WTC11 (cell line): ENCODE measurements around the gene WDR27. TPM values are rescaled to one million over a fixed set of nuclear protein-coding genes. Genes with fewer than 3 reads are reported as not detected.

Experiments
- ATAC-seq: fragments of 200-7000 bp; cut with Tn5 transposase; 2 replicates; pipeline ENCODE4 v1.10.0; 2021; ENCODE audit warnings: mild to moderate bottlenecking, moderate library complexity
- CTCF ChIA-PET: fragments of 300-600 bp; sonication (Branson Sonifier 250); formaldehyde crosslinking; loops from one replicate; lab custom pipeline; 2021; ENCODE audit warnings: antibody characterized with exemption; lab: Charles Lee
- POLR2A ChIA-PET: fragments of 350-600 bp; sonication (Branson Sonifier 250); formaldehyde crosslinking; loops from one replicate; lab custom pipeline; 2021; ENCODE audit warnings: antibody characterized with exemption; lab: Charles Lee
- DNase-seq: peaks from one replicate; pipeline ENCODE4 v3.0.0; 2021; ENCODE audit warnings: low spot score
- H3K27ac Mint-ChIP-seq: 2 replicates; pipeline ENCODE4 v1.8.0; 2021; ENCODE audit warnings: mixed read lengths
- H3K27me3 Mint-ChIP-seq: 2 replicates; pipeline ENCODE4 v1.8.0; 2021; ENCODE audit warnings: low read depth, mild to moderate bottlenecking, moderate library complexity, mixed read lengths
- H3K36me3 Mint-ChIP-seq: 2 replicates; pipeline ENCODE4 v1.8.0; 2021; ENCODE audit warnings: mixed read lengths
- H3K4me1 Mint-ChIP-seq: 2 replicates; pipeline ENCODE4 v1.8.0; 2022; ENCODE audit warnings: mixed read lengths
- H3K4me3 Mint-ChIP-seq: 2 replicates; pipeline ENCODE4 v1.8.0; 2021; ENCODE audit warnings: mild to moderate bottlenecking, moderate library complexity, mixed read lengths
- H3K9me3 Mint-ChIP-seq: 2 replicates; pipeline ENCODE4 v1.8.0; 2021; ENCODE audit warnings: mixed read lengths
- ATF1 ChIP-seq: sonication (generic); formaldehyde crosslinking; IDR thresholded peaks from 2 replicates; pipeline ENCODE4 v1.8.1; 2023; ENCODE audit warnings: mild to moderate bottlenecking, moderate library complexity, missing genetic modification reagents
- HMGA2 ChIP-seq: fragments of 250-450 bp; sonication (Bioruptor Pico); IDR thresholded peaks from 2 replicates; pipeline ENCODE4 v1.4.0; 2021; ENCODE audit warnings: mild to moderate bottlenecking, moderate library complexity
- JUN ChIP-seq: sonication (generic); formaldehyde crosslinking; IDR thresholded peaks from 2 replicates; pipeline ENCODE4 v1.8.0; 2023; ENCODE audit warnings: mild to moderate bottlenecking, missing genetic modification reagents
- MYBL2 ChIP-seq: sonication (generic); formaldehyde crosslinking; IDR thresholded peaks from 2 replicates; pipeline ENCODE4 v1.8.1; 2023; ENCODE audit warnings: mild to moderate bottlenecking, moderate library complexity, missing genetic modification reagents
- NFATC4 ChIP-seq: fragments of 250-450 bp; sonication (Bioruptor Pico); IDR thresholded peaks from 2 replicates; pipeline ENCODE4 v1.9.0; 2021; ENCODE audit warnings: mild to moderate bottlenecking
- NR2C2 ChIP-seq: sonication (generic); formaldehyde crosslinking; IDR thresholded peaks from 2 replicates; pipeline ENCODE4 v1.8.0; 2022; ENCODE audit warnings: mild to moderate bottlenecking, missing genetic modification reagents
- ZBTB21 ChIP-seq: sonication (generic); formaldehyde crosslinking; IDR thresholded peaks from 2 replicates; pipeline ENCODE4 v1.8.1; 2023; ENCODE audit warnings: mild to moderate bottlenecking, missing genetic modification reagents, borderline replicate concordance
- ZNF121 ChIP-seq: sonication (generic); formaldehyde crosslinking; IDR thresholded peaks from 2 replicates; pipeline ENCODE4 v1.8.0; 2023; ENCODE audit warnings: missing genetic modification reagents
- ZNF416 ChIP-seq: fragments of 250-450 bp; sonication (Bioruptor Pico); IDR thresholded peaks from 2 replicates; pipeline ENCODE4 v1.9.0; 2021; ENCODE audit warnings: mild to moderate bottlenecking, inconsistent platforms
- total RNA-seq: library from RNA; stranded (reverse); gene quantifications from 3 replicates; pipeline ENCODE4 v1.2.3, GENCODE V29; 2021
- TF ChIP-seq, protein P1 (sequence below): sonication (generic); formaldehyde crosslinking; conservative IDR thresholded peaks from 2 replicates; pipeline ENCODE4 v1.8.1; 2022; ENCODE audit warnings: mild to moderate bottlenecking, missing genetic modification reagents
- TF ChIP-seq, protein P2 (sequence below): sonication (generic); formaldehyde crosslinking; IDR thresholded peaks from 2 replicates; pipeline ENCODE4 v1.8.0; 2022; ENCODE audit warnings: mild to moderate bottlenecking, missing genetic modification reagents
- TF ChIP-seq, protein P3 (sequence below): sonication (generic); formaldehyde crosslinking; IDR thresholded peaks from 2 replicates; pipeline ENCODE4 v1.8.1; 2023; ENCODE audit warnings: mild to moderate bottlenecking, missing genetic modification reagents
- TF ChIP-seq, protein P4 (sequence below): sonication (generic); formaldehyde crosslinking; IDR thresholded peaks from 2 replicates; pipeline ENCODE4 v1.8.0; 2023; ENCODE audit warnings: missing genetic modification reagents
- TF ChIP-seq, protein P5 (sequence below): sonication (generic); formaldehyde crosslinking; IDR thresholded peaks from 2 replicates; pipeline ENCODE4 v1.8.1; 2023; ENCODE audit warnings: mild to moderate bottlenecking, missing genetic modification reagents, moderate library complexity
- TF ChIP-seq, protein P6 (sequence below): sonication (generic); formaldehyde crosslinking; IDR thresholded peaks from 2 replicates; pipeline ENCODE4 v1.8.0; 2023; ENCODE audit warnings: missing genetic modification reagents, mild to moderate bottlenecking, borderline replicate concordance
- TF ChIP-seq, protein P7 (sequence below): sonication (generic); formaldehyde crosslinking; IDR thresholded peaks from 2 replicates; pipeline ENCODE4 v1.8.0; 2022; ENCODE audit warnings: missing genetic modification reagents
- TF ChIP-seq, protein P8 (sequence below): sonication (generic); formaldehyde crosslinking; IDR thresholded peaks from 2 replicates; pipeline ENCODE4 v1.8.1; 2022; ENCODE audit warnings: mild to moderate bottlenecking, missing genetic modification reagents, moderate library complexity, borderline replicate concordance
- TF ChIP-seq, protein P9 (sequence below): sonication (generic); formaldehyde crosslinking; IDR thresholded peaks from 2 replicates; pipeline ENCODE4 v1.8.1; 2023; ENCODE audit warnings: mild to moderate bottlenecking, missing genetic modification reagents, borderline replicate concordance

The WDR27 gene
- total RNA-seq, 1 experiment from 2014 or later: 126 TPM

DNA sequence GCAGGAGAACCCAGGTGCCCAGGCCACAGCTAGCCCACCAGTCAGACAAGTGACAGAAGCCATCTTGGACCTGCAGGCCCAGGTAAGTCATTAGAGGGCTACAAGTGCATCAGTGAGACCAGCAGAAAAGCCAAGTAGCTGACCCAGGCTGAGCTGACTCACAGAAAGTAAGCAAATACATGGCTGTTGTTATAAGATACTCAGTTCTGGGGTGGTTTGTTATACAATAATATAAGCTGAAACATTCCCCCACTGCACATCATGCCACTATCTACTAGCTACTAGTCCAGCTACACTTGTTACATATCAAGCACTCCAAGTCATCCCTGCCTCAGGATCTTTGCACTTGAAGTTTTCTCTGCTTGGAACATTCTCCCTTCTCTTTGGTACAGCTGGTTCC is 39.5 kb upstream of the WDR27 start:
- Mint-ChIP-seq H3K4me3 (no peak overlapping the region), H3K27ac (no peak overlapping the region), H3K4me1 (peaks cover 5% of the 10 kb centered on the region), H3K9me3 (peaks cover 5% of the 10 kb centered on the region; the same call in 1 of the 2 replicates), H3K27me3 (peaks cover 8% of the 10 kb centered on the region), H3K36me3 (no peaks in the 10 kb centered on the region)
- ATAC-seq (no peak), DNase-seq (no peak)
- TF ChIP-seq ZNF121 (CRISPR knock-in tag): no peak
- TF ChIP-seq, protein P1, sequence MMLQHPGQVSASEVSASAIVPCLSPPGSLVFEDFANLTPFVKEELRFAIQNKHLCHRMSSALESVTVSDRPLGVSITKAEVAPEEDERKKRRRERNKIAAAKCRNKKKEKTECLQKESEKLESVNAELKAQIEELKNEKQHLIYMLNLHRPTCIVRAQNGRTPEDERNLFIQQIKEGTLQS (CRISPR knock-in tag): no peak
- TF ChIP-seq, protein P2, sequence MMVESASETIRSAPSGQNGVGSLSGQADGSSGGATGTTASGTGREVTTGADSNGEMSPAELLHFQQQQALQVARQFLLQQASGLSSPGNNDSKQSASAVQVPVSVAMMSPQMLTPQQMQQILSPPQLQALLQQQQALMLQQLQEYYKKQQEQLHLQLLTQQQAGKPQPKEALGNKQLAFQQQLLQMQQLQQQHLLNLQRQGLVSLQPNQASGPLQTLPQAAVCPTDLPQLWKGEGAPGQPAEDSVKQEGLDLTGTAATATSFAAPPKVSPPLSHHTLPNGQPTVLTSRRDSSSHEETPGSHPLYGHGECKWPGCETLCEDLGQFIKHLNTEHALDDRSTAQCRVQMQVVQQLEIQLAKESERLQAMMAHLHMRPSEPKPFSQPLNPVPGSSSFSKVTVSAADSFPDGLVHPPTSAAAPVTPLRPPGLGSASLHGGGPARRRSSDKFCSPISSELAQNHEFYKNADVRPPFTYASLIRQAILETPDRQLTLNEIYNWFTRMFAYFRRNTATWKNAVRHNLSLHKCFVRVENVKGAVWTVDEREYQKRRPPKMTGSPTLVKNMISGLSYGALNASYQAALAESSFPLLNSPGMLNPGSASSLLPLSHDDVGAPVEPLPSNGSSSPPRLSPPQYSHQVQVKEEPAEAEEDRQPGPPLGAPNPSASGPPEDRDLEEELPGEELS: no peak
- TF ChIP-seq, protein P3, sequence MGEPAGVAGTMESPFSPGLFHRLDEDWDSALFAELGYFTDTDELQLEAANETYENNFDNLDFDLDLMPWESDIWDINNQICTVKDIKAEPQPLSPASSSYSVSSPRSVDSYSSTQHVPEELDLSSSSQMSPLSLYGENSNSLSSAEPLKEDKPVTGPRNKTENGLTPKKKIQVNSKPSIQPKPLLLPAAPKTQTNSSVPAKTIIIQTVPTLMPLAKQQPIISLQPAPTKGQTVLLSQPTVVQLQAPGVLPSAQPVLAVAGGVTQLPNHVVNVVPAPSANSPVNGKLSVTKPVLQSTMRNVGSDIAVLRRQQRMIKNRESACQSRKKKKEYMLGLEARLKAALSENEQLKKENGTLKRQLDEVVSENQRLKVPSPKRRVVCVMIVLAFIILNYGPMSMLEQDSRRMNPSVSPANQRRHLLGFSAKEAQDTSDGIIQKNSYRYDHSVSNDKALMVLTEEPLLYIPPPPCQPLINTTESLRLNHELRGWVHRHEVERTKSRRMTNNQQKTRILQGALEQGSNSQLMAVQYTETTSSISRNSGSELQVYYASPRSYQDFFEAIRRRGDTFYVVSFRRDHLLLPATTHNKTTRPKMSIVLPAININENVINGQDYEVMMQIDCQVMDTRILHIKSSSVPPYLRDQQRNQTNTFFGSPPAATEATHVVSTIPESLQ (CRISPR knock-in tag): no peak
- TF ChIP-seq, protein P4, sequence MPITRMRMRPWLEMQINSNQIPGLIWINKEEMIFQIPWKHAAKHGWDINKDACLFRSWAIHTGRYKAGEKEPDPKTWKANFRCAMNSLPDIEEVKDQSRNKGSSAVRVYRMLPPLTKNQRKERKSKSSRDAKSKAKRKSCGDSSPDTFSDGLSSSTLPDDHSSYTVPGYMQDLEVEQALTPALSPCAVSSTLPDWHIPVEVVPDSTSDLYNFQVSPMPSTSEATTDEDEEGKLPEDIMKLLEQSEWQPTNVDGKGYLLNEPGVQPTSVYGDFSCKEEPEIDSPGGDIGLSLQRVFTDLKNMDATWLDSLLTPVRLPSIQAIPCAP: no peak
- TF ChIP-seq NFATC4 (CRISPR knock-in tag): no peak
- TF ChIP-seq ATF1 (CRISPR knock-in tag): no peak
- TF ChIP-seq ZNF416 (CRISPR knock-in tag): no peak
- no peak for TF ChIP-seq ZBTB21
- TF ChIP-seq MYBL2: no peak
- TF ChIP-seq, protein P5, sequence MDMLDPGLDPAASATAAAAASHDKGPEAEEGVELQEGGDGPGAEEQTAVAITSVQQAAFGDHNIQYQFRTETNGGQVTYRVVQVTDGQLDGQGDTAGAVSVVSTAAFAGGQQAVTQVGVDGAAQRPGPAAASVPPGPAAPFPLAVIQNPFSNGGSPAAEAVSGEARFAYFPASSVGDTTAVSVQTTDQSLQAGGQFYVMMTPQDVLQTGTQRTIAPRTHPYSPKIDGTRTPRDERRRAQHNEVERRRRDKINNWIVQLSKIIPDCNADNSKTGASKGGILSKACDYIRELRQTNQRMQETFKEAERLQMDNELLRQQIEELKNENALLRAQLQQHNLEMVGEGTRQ (CRISPR knock-in tag): no peak
- no peak for TF ChIP-seq HMGA2 (CRISPR knock-in tag)
- TF ChIP-seq NR2C2 (CRISPR knock-in tag): no peak
- TF ChIP-seq, protein P6, sequence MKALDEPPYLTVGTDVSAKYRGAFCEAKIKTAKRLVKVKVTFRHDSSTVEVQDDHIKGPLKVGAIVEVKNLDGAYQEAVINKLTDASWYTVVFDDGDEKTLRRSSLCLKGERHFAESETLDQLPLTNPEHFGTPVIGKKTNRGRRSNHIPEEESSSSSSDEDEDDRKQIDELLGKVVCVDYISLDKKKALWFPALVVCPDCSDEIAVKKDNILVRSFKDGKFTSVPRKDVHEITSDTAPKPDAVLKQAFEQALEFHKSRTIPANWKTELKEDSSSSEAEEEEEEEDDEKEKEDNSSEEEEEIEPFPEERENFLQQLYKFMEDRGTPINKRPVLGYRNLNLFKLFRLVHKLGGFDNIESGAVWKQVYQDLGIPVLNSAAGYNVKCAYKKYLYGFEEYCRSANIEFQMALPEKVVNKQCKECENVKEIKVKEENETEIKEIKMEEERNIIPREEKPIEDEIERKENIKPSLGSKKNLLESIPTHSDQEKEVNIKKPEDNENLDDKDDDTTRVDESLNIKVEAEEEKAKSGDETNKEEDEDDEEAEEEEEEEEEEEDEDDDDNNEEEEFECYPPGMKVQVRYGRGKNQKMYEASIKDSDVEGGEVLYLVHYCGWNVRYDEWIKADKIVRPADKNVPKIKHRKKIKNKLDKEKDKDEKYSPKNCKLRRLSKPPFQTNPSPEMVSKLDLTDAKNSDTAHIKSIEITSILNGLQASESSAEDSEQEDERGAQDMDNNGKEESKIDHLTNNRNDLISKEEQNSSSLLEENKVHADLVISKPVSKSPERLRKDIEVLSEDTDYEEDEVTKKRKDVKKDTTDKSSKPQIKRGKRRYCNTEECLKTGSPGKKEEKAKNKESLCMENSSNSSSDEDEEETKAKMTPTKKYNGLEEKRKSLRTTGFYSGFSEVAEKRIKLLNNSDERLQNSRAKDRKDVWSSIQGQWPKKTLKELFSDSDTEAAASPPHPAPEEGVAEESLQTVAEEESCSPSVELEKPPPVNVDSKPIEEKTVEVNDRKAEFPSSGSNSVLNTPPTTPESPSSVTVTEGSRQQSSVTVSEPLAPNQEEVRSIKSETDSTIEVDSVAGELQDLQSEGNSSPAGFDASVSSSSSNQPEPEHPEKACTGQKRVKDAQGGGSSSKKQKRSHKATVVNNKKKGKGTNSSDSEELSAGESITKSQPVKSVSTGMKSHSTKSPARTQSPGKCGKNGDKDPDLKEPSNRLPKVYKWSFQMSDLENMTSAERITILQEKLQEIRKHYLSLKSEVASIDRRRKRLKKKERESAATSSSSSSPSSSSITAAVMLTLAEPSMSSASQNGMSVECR (CRISPR knock-in tag): no peak
- TF ChIP-seq, protein P7, sequence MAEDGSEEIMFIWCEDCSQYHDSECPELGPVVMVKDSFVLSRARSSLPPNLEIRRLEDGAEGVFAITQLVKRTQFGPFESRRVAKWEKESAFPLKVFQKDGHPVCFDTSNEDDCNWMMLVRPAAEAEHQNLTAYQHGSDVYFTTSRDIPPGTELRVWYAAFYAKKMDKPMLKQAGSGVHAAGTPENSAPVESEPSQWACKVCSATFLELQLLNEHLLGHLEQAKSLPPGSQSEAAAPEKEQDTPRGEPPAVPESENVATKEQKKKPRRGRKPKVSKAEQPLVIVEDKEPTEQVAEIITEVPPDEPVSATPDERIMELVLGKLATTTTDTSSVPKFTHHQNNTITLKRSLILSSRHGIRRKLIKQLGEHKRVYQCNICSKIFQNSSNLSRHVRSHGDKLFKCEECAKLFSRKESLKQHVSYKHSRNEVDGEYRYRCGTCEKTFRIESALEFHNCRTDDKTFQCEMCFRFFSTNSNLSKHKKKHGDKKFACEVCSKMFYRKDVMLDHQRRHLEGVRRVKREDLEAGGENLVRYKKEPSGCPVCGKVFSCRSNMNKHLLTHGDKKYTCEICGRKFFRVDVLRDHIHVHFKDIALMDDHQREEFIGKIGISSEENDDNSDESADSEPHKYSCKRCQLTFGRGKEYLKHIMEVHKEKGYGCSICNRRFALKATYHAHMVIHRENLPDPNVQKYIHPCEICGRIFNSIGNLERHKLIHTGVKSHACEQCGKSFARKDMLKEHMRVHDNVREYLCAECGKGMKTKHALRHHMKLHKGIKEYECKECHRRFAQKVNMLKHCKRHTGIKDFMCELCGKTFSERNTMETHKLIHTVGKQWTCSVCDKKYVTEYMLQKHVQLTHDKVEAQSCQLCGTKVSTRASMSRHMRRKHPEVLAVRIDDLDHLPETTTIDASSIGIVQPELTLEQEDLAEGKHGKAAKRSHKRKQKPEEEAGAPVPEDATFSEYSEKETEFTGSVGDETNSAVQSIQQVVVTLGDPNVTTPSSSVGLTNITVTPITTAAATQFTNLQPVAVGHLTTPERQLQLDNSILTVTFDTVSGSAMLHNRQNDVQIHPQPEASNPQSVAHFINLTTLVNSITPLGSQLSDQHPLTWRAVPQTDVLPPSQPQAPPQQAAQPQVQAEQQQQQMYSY (CRISPR knock-in tag): no peak
- TF ChIP-seq, protein P8, sequence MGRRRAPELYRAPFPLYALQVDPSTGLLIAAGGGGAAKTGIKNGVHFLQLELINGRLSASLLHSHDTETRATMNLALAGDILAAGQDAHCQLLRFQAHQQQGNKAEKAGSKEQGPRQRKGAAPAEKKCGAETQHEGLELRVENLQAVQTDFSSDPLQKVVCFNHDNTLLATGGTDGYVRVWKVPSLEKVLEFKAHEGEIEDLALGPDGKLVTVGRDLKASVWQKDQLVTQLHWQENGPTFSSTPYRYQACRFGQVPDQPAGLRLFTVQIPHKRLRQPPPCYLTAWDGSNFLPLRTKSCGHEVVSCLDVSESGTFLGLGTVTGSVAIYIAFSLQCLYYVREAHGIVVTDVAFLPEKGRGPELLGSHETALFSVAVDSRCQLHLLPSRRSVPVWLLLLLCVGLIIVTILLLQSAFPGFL (CRISPR knock-in tag): no peak
- TF ChIP-seq JUN (CRISPR knock-in tag): no peak
- TF ChIP-seq, protein P9, sequence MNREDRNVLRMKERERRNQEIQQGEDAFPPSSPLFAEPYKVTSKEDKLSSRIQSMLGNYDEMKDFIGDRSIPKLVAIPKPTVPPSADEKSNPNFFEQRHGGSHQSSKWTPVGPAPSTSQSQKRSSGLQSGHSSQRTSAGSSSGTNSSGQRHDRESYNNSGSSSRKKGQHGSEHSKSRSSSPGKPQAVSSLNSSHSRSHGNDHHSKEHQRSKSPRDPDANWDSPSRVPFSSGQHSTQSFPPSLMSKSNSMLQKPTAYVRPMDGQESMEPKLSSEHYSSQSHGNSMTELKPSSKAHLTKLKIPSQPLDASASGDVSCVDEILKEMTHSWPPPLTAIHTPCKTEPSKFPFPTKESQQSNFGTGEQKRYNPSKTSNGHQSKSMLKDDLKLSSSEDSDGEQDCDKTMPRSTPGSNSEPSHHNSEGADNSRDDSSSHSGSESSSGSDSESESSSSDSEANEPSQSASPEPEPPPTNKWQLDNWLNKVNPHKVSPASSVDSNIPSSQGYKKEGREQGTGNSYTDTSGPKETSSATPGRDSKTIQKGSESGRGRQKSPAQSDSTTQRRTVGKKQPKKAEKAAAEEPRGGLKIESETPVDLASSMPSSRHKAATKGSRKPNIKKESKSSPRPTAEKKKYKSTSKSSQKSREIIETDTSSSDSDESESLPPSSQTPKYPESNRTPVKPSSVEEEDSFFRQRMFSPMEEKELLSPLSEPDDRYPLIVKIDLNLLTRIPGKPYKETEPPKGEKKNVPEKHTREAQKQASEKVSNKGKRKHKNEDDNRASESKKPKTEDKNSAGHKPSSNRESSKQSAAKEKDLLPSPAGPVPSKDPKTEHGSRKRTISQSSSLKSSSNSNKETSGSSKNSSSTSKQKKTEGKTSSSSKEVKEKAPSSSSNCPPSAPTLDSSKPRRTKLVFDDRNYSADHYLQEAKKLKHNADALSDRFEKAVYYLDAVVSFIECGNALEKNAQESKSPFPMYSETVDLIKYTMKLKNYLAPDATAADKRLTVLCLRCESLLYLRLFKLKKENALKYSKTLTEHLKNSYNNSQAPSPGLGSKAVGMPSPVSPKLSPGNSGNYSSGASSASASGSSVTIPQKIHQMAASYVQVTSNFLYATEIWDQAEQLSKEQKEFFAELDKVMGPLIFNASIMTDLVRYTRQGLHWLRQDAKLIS (CRISPR knock-in tag): no peak
- CTCF ChIA-PET: no interaction called here
- POLR2A ChIA-PET: no interaction called here
